Fibroblast of the aortic adventitia (primary cell): Measurements from ENCODE around the gene SLC16A12. TPM values are rescaled to one million over a fixed set of nuclear protein-coding genes. Genes with fewer than 3 reads are reported as not detected.

Experiments
- DNase-seq: peaks from one replicate; pipeline ENCODE4 v3.0.0-alpha.2; 2010; ENCODE audit warnings: low read depth
- H3K4me3 ChIP-seq: 2 replicates; pipeline ENCODE4 v1.5.1; 2011; ENCODE audit warnings: low read depth, mild to moderate bottlenecking, control low read depth, low read length, moderate library complexity
- total RNA-seq: library from RNA; depleted of rRNA; stranded (reverse); fragments of >200 nt; gene quantifications from 2 replicates; pipeline ENCODE4 v1.2.3, GENCODE V29; 2012; ENCODE audit warnings: low replicate concordance
- TF ChIP-seq, protein P1 (sequence below): IDR thresholded peaks from 2 replicates; pipeline ENCODE4 v1.5.1; 2011; ENCODE audit warnings: mild to moderate bottlenecking, low read length, control low read depth, inconsistent platforms; ENCODE audit not compliant: insufficient read depth

The SLC16A12 gene
- 0.16 and 0.90 TPM in 2 replicates for total RNA-seq

GRCh38 chr10:89535171-89536012 lies at the start of gene SLC16A12:
SLC16A12 (minus strand) TSS chr10:89535594; CDS start chr10:89462578, 73,016 bp downstream.
- DNase-seq = no peak
- H3K4me3 ChIP-seq = peak within 1 kb of the TSS; percentile 62
- TF ChIP-seq, protein P1, sequence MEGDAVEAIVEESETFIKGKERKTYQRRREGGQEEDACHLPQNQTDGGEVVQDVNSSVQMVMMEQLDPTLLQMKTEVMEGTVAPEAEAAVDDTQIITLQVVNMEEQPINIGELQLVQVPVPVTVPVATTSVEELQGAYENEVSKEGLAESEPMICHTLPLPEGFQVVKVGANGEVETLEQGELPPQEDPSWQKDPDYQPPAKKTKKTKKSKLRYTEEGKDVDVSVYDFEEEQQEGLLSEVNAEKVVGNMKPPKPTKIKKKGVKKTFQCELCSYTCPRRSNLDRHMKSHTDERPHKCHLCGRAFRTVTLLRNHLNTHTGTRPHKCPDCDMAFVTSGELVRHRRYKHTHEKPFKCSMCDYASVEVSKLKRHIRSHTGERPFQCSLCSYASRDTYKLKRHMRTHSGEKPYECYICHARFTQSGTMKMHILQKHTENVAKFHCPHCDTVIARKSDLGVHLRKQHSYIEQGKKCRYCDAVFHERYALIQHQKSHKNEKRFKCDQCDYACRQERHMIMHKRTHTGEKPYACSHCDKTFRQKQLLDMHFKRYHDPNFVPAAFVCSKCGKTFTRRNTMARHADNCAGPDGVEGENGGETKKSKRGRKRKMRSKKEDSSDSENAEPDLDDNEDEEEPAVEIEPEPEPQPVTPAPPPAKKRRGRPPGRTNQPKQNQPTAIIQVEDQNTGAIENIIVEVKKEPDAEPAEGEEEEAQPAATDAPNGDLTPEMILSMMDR = no peak

- no peak overlapping the region for H3K4me3 ChIP-seq
- no peak for DNase-seq
- TF ChIP-seq, protein P1 = no peak
Measured at GRCh38 chr10:89582022-89582421, 46.6 kb upstream of the SLC16A12 start.

- no peak overlapping the region for H3K4me3 ChIP-seq
- TF ChIP-seq, protein P1 = no peak
Measured at GRCh38 chr10:89580243-89580642, 44.8 kb upstream of the SLC16A12 start.

DNA sequence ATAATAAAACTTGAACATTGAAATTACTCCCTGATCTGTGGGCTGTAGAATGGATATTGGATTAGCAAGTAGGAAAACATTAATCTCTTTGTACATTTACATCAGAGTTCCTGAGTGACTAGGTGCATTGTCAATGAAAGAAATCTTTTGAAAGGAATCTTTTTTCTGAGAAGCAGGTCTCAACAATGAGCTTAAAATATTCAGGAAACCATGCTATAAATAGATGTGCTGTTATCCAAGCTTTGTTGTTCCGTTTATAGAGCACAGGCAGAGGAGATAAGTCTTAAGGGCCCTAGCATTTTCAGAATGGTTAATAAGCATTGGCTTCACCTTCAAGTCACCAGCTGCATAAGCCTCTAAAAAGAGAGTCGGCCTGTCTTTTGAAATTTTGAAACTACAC lies 41.3 kb upstream of the SLC16A12 start:
- no peak for DNase-seq
- no peak overlapping the region for H3K4me3 ChIP-seq
- TF ChIP-seq, protein P1 = no peak

More at GRCh38 chr10:89580243-89580642, 44.8 kb upstream of the SLC16A12 start:
- no peak for DNase-seq

- no peak overlapping the region for H3K4me3 ChIP-seq
- DNase-seq = no peak
- TF ChIP-seq, protein P1 = no peak
Measured at GRCh38 chr10:89576022-89576421, 40.6 kb upstream of the SLC16A12 start.

DNA sequence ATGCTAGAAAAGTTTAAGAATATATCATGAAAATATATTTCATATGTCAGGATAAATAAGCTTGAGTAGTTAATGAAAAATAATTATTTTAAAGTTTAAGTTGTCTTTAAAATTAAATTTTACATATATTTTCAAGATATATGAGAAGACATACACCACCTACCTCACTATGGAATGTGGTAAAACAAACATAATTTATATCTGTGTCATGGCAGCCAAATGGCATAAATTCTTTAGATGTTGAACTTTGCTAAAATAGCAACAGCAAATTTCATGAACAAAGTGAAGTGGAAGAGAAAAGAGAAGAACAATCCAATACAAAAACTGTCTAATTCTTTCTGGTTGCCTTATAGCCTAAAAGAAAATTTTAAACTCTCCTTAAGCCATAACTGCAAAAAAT lies 39.6 kb upstream of the SLC16A12 start:
- DNase-seq = no peak
- TF ChIP-seq, protein P1 = no peak
- no peak overlapping the region for H3K4me3 ChIP-seq
